Thyroid gland (tissue), 4 donors: ENCODE results near the gene ARID4B.

Experiments
- POLR2A ChIP-seq, 2 donors: fragments of 450-650 bp; IDR thresholded peaks; one replicate each; pipeline ENCODE4 v1.6.1; 2017; ENCODE audit warnings: antibody characterized with exemption in 2 of 2, mild to moderate bottlenecking in 2 of 2, moderate library complexity in 1 of 2
- TF ChIP-seq, protein P1 (sequence below), 6 experiments: fragments of 200-600 bp in 3 of 6; fragments of 450-650 bp in 3 of 6; sonication (generic) in 3 of 6; IDR thresholded peaks; one replicate each; pipeline ENCODE4 v1.5.1; 2016 to 2019; ENCODE audit warnings: antibody characterized with exemption in 6 of 6, mild to moderate bottlenecking in 2 of 6, inconsistent platforms in 1 of 6, moderate library complexity in 1 of 6

DNA sequence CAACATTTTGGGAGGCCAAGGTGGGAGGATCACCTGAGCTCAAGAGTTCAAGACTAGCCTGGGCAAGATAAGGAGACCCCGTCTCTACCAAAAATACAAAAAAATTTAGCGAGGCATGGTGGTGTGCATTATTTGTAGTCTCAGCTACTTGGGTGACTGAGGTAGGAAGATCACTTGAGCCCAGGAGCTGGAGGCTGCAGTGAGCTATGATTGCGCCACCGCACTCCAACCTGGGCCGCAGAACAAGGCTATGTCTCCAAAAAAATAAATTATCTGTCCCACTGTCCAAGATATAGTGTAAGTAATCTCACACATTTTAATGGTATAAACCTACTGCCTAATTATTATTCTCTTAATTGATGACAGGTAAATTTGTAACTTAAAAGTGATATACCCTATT is 12.8 kb downstream of the ARID4B start:
- TF ChIP-seq, protein P1, sequence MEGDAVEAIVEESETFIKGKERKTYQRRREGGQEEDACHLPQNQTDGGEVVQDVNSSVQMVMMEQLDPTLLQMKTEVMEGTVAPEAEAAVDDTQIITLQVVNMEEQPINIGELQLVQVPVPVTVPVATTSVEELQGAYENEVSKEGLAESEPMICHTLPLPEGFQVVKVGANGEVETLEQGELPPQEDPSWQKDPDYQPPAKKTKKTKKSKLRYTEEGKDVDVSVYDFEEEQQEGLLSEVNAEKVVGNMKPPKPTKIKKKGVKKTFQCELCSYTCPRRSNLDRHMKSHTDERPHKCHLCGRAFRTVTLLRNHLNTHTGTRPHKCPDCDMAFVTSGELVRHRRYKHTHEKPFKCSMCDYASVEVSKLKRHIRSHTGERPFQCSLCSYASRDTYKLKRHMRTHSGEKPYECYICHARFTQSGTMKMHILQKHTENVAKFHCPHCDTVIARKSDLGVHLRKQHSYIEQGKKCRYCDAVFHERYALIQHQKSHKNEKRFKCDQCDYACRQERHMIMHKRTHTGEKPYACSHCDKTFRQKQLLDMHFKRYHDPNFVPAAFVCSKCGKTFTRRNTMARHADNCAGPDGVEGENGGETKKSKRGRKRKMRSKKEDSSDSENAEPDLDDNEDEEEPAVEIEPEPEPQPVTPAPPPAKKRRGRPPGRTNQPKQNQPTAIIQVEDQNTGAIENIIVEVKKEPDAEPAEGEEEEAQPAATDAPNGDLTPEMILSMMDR (IDR thresholded peaks at IDR 0.05): no peak
- TF ChIP-seq POLR2A (IDR thresholded peaks at IDR 0.05): no peak
